HG02610 (cell line): Measurements from ENCODE around the gene RAB40C.

ENCODE experiments used
- ATAC-seq: cut with Tn5 transposase; IDR thresholded peaks from one replicate; pipeline ENCODE4 v1.9.1; 2021; ENCODE audit warnings: mild to moderate bottlenecking, moderate library complexity; ENCODE audit not compliant: unreplicated experiment

RAB40C gene

DNA sequence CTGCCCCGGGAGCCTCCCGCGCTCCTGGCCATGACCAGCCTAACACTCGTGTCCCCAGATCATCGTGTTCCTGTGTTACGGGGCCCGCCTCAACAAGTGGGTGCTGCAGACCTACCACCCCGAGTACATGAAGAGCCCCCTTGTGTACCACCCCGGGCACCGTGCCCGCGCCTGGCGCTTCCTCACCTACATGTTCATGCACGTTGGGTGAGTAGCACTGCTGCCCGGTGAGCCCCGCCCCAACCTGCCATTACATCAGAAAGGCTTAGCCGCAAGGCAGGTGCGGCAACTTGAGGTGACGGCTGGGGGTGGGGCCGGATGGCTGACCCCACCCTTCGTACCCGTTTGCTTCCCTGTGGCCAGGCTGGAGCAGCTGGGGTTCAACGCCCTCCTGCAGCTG lies 87.0 kb downstream of the RAB40C start:
- ATAC-seq = no peak

DNA sequence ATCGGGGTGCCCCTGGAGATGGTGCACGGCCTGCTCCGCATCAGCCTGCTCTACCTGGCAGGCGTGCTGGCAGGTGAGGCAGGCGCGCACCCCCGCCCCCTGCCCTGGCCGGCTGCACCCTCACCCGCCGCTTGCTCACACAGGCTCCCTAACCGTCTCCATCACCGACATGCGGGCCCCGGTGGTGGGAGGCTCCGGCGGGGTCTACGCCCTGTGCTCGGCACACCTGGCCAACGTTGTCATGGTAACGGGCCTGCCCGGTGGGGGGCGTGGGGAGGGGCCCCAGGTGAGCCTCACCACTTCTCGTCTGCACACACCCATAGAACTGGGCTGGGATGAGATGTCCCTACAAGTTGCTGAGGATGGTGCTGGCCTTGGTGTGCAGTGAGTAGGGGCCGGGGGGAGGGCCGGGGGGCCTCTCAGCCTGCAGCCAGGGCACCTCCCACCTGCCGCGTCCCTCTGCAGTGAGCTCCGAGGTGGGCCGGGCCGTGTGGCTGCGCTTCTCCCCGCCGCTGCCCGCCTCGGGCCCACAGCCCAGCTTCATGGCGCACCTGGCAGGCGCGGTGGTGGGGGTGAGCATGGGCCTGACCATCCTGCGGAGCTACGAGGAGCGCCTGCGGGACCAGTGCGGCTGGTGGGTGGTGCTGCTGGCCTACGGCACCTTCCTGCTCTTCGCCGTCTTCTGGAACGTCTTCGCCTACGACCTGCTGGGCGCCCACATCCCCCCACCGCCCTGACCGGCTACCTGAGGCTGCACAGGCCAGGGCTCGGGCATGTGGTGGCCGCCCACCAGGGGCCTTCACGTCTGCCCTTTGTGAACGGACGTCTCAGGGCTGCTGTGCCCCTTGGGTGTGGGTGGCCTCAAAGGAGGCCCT lies 87.7 kb downstream of the RAB40C start:
- no peak for ATAC-seq

- ATAC-seq = no peak
Observed at GRCh38 chr16:678209-678857, 88.5 kb downstream of the RAB40C start.
